Measurements from ENCODE around the gene ROBO2.
"Not testable (repeated sequence)": the region's sequence is repeated elsewhere in the genome, so short reads cannot be mapped to it uniquely, and the experiment has no call there.

The ROBO2 gene

DNA sequence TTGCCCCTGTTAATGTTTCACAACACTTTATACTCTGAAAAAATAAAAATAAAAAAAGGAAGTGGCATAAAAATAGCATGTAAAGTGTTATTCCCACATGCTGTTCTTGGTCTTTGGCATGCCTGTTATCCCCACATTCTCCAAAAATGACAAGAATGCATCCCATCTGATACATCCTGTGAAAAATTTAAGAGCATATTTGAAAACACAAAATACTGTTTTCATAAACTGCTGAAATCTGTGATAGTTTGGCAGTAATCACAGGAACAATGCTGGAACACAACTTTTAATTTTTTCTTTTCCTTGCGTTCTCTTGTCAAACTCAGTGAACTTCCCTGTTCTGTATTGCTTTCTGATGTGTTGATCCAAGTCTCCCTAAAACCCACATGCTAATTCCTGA is 288.8 kb downstream of the ROBO2 start:
- no peak for DNase-seq (ENCODE audit: low spot score)

DNA sequence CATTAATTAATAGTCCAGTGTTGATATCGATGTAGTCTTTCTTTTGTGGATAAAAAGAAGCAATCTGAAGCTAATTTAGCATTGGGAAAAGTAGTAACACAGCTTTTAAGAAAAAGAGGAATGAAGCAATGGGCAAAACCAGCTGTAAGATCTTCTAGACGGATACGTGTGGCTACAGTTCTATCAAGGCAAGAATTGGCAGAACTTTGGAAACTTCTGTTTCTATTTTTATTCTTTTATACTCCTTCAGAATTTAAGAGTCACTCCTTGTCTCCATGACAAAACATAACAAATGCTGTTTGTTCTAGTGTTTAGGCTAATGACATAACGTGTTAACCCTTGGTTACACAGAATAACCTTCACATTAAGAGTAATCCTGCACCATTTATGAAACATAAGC is 289.2 kb downstream of the ROBO2 start:
- DNase-seq (ENCODE audit: low spot score): no peak

DNA sequence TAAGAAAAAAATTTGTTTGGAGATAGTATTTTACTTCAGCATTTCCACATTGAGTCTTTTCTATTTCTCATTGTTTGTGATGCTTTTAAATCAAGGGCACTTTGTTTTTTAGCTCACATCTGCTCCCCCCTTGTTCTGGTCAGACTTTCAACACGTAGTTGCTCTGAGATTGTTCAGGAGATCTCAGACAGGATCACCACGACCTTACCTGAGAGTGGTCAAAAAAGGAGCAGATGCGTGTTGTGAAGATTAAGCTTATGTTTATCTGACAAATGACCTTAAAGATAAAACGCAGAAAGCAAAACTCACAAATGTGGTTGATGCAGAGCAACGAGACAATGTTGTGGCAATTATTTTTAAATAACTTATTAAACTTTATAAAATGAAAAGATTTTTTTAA is 298.3 kb downstream of the ROBO2 start:
- no peak for DNase-seq (ENCODE audit: low spot score)

- no peak for DNase-seq (ENCODE audit: low spot score)
These were observed 302.1 kb downstream of the ROBO2 start for GRCh38 chr3:77342027-77342426.

DNA sequence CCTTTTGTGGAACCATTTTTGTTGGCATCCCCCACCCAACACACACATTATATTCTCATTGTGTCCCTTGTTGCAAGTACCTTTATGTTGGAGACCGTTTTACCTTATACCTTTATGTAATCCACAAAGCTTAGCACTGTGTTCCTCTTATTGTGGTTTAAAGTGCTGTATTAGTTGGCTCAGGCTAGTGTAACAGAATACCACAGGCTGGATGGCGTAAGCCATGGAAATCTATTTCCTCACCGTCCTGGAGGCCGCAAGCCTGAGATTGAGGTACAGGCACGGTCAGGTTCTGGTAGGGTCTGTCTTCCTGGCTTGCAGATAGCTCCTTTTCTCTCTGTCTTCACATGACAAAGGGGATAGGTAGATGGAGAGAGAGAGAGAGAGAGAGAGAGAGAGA is 302.8 kb downstream of the ROBO2 start:
- no peak for DNase-seq (ENCODE audit: low spot score)

DNA sequence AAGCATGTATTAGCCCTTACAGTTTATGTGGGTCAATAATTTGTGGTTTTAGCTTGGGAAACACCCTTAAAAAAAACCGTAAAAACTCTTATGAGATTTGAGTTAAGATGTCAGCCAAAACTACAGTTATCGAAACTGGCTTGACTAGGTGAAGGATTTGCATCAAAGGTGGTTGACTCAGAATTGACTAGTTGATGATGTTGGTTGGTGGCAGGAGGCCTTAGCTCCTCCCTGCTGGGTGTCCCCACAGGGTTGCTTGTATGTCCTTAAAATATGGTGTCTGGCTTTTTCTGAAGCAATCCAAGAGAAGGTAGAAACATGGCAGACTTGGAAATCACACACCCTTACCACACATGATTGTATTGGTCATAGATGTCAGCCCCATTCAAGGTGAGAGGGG is 305.1 kb downstream of the ROBO2 start:
- DNase-seq (ENCODE audit: low spot score): no peak

DNA sequence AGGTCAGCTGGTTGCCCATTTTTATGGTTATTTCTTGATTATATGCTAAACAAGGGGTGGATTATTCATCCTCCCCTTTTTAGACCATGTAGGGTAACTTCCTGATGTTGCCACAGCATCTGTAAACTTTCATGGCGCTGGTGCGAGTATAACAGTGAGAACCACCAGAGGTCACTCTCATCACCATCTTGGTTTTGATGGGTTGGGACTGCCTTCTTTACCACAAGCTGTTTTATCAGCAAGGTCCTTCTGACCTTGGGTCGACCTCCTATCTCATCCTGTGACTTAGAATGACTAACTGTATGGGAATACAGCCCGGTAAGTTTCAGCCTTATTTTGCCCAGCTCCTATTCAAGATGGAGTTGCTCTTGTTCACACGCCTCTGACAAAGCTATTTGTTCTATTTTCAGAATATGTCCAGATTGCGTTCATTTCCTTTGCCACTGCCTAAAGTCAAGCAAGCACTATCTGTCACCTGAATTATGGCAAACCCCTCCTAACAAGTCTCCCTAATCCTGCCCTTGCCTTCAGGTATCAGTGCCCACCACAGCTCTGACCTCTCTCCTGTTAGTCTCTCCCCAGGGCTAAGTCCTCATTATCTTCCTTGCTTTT is 308.5 kb downstream of the ROBO2 start:
- DNase-seq (ENCODE audit: low spot score): no peak

GRCh38 chr3:77354958-77355357 is 315.1 kb downstream of the ROBO2 start:
- no peak for DNase-seq (ENCODE audit: low spot score)

GRCh38 chr3:77362936-77363335 is 323.0 kb downstream of the ROBO2 start:
- DNase-seq (ENCODE audit: low spot score): no peak

GRCh38 chr3:77365152-77365551 is 325.3 kb downstream of the ROBO2 start:
- no peak for DNase-seq (ENCODE audit: low spot score)

DNA sequence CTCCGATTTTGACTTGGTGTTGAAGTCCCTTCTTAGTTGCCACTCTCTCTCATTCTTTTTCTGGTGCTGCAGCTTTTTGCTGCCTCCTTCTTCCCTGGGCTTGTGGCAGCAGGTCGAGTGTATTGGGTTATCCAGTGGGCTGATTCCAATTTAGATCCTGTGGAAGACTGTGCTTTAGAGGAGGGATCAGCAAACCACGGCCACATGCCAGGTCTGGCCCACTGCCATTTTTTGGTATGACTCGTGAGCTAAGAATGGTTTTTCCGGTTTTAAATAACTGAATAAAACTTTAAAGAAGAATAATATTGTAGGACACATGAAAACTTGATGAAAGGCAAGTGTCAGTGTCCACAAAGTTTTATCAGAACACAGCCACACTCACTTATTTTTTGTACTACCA is 330.5 kb downstream of the ROBO2 start:
- DNase-seq (ENCODE audit: low spot score): no peak

GRCh38 chr3:77372018-77372417 is 332.1 kb downstream of the ROBO2 start:
- no peak for DNase-seq (ENCODE audit: low spot score)

DNA sequence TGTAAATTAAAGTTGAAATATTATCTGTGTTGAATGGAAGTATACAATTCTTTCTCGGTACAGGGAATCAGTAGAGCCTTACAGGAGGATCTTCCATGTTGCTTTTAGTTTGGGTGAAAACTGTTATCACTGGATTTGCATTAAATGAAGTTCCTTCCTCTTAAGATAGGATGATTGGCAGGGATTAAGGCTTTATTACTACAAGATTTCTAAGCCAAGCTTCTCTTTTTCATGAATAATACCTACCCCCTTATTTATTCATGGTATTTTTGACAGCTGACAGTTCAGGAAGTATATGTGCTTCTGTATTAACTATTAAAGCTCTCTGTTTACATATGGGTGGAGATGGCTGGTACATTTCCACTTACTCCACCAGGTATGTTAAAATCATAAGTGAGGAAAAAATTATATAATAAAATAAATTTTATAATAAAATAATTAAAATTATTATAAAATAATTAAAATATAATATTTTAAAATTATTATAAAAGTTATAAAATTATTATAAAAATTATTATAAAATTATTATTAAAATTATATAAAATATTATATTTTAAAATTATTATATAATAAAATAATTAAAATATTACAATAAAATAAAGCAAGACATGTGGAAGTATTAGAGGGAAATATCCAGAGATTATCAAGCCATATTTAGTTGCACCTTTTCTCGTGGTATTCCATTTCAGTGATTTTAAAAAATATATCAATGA is 332.9 kb downstream of the ROBO2 start:
- DNase-seq (ENCODE audit: low spot score): no peak

DNA sequence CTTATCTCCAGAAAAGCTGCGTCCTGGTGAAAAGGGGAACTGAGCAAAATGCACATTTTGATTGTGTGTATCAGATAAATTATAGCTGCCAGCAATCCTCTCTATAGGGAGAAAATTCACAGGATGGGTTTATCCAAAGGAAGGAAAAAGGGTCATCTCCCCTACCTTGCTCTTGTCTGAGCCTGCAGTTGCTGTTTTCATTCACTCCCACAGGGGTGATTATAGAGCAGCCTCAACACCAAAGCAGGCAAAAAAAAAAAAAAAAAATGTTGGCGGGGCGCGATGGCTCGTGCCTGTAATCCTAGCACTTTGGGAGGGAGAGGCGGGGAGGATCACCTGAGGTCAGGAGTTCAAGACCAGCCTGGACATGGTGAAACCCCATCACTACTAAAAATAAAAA is 333.7 kb downstream of the ROBO2 start:
- DNase-seq (ENCODE audit: low spot score): no peak

DNA sequence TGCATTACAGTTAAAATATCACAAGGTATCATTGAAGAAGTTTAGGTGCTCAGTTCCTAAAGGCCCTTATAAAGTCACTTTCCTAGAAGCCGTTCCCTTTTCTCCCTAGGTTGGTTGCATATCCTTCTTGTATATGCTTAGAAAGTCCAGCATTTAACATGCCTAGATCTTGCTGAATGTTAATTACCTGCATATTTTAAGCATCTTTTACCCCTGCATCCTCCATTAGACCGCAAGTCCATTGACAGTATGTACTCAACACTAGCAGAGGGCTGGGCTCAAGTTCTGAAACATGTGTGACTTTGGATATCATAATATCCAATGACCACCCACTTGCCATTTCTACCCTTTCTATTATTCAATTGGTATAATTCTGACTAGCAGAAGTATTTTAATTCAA is 336.6 kb downstream of the ROBO2 start:
- DNase-seq (ENCODE audit: low spot score): no peak

GRCh38 chr3:77377717-77378116 is 337.8 kb downstream of the ROBO2 start:
- no peak for DNase-seq (ENCODE audit: low spot score)

DNA sequence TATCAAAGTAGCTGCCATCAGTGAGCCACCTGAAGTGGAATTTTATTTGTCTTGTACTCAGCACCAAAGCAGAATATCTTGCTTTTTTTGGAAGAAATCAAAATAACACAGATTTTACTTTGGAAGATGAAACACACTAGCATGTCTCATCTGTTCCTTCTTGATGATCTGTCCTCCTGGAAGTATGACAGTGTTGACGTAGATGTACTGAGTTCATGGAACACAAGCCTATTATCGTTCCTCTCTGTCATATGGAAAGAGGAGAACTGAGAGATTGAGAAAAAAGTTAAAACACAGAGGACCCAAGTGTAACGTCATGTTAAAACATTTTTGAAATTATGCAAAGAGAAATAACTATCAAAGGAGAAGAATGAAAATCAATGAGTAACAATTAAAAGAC is 340.2 kb downstream of the ROBO2 start:
- no peak for DNase-seq (ENCODE audit: low spot score)

DNA sequence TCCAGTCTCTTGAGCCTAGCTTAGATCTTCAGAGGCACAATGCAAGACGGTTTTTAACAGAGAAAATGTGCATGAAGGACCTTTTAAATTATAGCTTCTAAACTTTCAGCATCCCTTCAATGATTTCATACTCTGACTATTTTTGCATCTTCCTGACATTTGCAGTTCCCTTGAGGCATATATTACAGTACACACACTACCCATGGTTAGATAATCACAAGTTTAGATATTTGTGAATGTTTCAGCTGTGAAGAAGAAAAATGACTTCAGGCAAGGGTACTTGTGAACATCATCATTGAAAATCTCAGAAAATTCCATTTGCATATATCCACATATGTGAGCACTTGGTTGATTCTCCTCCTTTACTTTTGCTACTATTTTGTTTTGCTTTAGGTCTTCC is 341.5 kb downstream of the ROBO2 start:
- no peak for DNase-seq (ENCODE audit: low spot score)

DNA sequence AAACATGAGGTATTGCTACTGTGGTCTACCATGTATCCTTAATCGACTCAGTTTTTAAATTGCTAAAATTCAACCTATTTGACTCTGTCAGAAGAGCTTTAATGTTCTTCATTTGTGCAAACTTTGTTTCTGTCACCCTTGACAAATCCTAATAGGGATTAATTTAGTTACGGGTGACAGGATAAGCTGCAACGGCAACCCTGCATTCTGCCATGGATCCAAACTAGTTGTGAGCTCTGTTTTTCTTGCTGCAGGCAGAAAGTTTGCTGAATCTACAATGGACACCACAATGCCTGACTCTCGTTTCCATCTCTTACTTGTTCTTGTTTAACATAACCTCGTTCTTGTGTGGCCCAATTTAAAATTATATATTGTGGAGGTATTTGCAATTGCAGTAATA is 352.3 kb downstream of the ROBO2 start:
- no peak for DNase-seq (ENCODE audit: low spot score)

DNA sequence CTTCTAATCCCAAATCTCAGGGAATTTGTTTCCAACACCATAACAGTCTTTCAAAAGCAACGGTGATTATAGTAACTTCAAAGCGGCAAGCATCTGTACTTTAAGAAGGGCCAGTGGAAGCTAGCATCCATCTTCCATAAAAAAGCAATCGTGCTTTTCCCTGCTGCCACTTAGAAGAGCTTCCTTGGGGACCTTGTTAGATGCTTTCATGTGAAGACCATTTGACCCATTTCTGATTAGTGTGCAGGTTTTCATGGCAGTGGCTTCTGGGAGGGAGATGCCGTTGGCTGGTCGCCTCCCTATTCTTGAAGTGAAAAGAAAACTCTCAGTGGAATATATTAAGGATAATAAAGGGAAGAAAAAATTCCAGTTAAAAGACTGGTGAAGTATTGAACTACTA is 354.1 kb downstream of the ROBO2 start:
- DNase-seq (ENCODE audit: low spot score): no peak

GRCh38 chr3:77404871-77405270 is 365.0 kb downstream of the ROBO2 start:
- no peak for DNase-seq (ENCODE audit: low spot score)

DNA sequence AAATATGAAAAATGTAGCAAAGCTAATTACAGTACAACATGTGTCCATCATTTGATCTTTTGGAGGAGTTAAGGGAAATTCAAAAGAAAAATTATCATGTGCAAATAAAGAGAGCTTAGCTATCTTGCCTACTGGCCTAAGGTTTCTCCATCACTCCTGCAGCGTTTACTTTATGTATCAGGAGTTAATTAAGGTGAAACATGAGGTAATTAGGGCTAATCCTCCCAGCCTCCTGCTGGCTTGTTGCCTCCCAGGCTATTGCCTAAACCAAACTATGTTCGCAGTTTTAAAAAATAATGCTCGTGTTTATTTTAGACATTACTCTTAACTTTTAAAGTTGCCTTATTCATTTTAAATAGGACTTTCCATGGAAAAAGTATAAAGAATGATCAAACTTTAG is 367.5 kb downstream of the ROBO2 start:
- DNase-seq (ENCODE audit: low spot score): no peak

GRCh38 chr3:77410334-77410733 is 370.4 kb downstream of the ROBO2 start:
- not testable (repeated sequence) for DNase-seq (ENCODE audit: low spot score)

DNA sequence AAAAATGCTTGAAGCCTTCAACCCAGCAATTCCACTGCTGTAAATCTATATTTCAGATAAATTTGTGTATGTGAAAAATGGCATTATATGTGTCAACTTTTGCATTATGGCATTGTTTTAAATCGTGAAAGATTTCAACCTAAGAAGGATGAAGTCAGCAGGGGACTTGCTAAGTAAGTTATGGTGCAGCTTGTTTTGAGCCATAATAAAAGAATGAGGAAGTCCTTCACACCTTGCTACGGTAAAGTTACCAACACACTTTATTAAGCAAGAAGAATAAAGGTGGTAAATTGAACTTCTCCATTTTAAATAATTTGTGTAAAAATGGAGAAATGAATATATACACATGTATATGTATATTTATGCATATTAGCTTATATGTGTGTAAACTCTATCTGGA is 371.4 kb downstream of the ROBO2 start:
- no peak for DNase-seq (ENCODE audit: low spot score)

Measured in left forelimb (tissue), 1 donor.